Raji (cell line): Measurements from ENCODE around the gene HIBADH.

Experiments
- POLR2A ChIP-seq: IDR thresholded peaks from 2 replicates; pipeline ENCODE4 v1.6.1; 2011; ENCODE audit warnings: low read depth, low read length, control low read depth; ENCODE audit not compliant: insufficient read depth

The HIBADH gene

DNA sequence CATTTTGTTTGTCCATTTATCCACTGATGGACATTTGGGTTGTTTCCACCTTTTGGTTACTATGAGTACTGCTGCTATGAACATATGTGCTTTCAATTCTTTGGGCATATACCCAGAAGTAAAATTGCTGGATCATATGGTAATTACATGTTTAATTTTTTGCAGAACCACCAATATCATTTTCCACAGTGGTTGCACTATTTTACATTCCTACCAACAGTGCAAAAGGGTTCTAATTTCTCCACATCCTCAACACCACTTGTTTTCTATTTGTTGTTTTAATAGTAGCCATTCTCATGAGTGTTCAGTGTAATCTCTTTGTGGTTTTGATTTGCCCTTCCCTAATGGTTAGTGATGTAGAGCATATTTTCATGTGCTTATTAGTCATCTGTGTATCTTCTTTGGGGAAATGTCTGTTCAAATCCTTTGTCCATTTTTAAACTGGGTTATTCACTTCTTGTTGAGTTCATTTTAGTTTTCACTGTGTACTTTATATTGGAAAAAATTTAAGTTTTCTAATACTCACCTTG lies 101.9 kb downstream of the HIBADH start:
- TF ChIP-seq POLR2A = no peak

DNA sequence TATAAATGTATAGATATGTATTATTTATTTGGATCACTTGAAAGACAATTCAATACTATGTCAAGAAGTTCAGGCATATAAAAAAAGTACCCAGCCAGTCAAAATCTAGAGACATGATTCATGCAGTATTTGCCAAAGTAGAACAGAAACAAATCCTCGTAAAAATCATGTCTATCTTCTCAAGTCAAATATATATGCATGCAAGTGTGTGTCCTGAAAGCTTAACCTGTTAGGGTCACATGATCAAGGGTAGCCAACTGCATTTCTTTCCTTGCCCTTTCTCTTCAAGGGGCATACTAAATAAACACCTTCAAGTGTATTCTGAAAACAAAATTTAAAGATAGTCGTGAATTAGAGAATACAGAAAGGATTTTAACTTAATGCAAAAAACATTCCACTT lies 107.0 kb downstream of the HIBADH start:
- no peak for TF ChIP-seq POLR2A

DNA sequence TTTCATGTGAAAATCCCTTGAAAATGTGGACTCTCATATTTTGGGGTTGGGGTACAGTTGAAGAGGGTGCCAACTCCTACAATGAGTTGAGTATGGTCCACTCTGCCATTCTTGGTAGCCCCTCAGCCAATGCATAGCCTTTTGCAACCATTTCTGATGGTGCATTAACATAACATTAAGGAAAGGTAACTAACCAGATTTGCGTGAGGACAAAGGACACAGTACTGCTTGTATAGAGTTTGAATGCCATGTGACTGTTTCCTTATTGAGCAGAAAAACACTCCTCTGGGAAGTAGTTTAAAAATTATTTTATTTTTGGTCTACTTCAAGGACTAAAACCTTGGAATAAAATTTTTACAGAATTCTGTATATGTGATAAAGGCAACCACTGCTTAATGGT lies 107.9 kb downstream of the HIBADH start:
- TF ChIP-seq POLR2A = no peak

DNA sequence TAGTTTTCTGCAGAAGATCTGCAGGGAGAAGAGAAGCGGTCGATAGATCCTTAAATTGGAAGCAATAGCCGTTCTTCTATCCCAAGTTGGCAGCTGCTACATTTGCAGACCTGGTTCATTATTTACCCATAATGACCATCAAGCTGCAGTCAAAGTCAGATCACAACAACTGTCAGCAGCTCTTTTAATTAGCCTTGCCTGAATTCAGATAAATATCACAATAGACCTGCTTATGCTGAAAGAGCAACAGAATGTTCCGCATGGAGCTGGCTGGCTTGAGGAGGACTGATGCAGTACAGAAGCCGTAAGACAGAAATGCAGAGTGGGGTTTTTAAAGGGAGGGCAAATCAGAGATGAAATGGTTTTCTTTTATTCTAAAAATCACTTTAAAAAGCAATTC lies 109.4 kb downstream of the HIBADH start:
- no peak for TF ChIP-seq POLR2A

DNA sequence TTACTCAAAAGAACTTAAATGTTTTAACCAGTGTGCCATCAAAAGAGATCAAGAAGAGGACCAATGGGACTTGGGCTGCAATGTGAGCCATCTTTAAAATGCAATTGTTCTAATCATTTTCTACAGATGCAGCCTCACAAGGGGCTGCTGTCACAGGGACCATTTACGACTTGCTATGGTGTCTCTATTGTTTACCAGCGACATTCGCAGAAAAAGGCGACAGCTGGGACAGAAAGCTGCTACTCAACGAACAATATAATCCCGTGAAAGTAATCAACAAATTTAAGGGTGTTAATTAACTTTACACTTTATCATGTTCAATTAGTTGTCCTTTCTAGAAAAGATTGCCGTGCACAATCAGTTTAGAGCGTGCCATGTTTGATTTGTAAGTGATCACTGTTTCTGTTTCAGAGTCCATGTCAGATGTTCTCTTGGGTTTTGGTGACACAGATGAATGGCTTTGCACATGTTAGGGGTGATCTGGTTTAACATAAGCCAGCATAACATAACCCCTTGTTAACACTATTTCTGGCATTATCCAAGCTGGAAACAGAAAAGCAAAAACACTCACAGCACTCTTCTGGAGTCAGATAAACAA lies 110.8 kb downstream of the HIBADH start:
- TF ChIP-seq POLR2A = no peak

DNA sequence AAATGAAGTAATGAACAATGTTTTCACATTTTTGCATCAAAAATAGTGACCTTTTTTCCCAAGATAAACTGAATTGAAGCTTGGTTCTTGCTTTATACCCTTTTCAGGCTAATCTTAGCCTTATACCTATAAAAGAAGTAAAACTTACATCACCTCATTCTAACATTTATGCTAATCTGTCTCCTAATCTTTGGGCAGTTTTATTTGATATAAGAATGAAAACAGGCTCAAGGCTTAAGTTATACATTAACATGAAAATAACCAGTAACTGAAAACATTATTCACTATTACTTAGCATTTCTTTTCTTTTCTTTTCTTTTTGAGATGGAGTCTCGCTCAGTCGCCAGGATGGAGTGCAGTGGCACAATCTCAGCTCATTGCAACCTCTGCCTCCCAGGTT lies 113.1 kb downstream of the HIBADH start:
- TF ChIP-seq POLR2A = no peak

DNA sequence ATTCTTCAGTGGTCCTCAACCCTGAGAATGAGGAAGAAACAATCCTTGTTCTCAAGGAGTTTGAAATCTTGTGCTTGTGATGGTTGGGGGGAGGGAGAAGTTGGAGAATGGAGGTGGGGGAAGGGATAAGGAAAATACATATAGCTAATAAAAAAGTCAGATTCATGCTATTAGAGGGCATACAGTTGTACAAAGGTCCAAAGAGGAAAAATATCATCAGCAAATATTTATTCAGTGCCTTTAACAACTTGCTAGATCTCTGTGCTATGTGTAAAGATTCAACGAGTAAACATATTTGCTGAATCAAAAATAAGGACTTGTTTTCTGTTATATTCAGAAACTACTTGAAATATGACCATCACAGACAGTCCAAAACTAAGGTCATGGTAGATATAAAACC lies 114.4 kb downstream of the HIBADH start:
- TF ChIP-seq POLR2A = no peak

DNA sequence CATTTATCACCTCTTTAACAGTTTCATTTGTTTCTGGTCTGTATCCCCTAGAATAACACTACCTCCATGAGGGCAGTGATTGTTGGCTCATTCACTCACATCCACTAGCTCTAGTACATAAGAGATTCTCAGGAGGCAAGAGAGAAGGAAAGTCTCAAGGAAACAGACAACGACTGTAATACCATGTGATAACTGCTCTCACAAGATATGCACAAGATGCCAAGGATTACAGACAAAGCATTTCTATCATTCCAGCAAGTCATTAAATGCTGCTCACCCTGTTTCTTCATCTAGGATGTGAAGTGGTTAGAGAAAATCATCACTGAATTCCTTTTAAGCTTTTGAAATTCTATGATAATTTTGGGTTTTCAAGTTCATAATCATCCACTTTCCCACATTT lies 115.3 kb downstream of the HIBADH start:
- TF ChIP-seq POLR2A = no peak

DNA sequence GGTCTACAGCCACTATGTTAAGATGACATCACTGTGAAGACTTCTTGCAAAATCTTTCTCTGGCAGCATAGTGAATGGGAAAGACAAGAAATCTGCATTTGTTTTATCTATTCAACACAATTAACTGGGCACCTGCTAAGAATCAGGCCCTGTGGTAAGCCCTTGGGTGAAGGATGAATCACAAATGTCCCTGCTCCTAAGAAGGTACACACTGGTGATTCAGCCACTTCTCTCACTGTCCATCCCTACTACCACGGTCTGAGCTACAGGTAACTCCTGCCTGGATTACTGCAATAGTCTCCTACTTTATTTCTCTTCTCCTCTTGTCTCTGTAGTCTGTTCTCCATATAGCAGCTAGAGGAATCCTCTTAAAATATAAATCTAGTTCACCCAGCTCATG lies 116.1 kb downstream of the HIBADH start:
- TF ChIP-seq POLR2A = no peak

DNA sequence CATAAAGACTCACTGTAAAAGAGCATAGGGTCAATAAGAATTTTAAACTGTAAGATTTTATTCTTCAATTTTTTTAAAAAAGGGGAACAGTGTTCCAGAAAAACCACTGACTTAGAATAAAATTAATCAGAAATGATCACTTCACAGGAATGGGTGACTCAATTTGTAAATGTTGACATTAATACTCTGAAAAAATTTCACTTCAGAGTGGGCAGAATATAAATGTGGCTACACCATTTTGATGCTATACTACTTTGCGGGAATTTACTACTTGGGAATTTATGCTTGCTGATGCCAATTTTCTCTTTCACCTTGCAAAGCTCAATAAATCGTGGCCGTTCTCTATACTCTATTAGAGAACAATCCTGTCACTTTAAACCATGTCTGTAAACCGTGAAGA lies 126.9 kb downstream of the HIBADH start:
- TF ChIP-seq POLR2A = no peak

DNA sequence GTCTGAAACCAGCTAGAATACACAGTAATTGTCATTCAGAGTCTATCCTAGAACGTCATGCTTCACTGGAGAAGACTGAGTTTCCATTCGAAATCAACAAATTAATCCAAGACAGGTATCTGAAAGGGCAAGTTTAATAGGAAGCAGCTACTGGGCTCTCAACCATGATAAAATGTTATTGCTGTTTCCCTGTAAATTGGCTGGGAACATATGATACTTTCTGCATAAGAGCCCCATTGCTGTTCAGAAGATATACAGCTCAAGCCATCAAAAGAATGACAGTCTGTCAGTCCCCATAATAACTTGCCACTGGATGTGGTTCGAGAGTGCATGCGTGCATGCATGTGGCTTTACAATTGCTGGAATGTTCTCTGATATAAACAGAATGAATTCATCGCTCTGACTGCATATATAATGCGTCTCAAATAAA lies 129.0 kb downstream of the HIBADH start:
- TF ChIP-seq POLR2A = no peak

DNA sequence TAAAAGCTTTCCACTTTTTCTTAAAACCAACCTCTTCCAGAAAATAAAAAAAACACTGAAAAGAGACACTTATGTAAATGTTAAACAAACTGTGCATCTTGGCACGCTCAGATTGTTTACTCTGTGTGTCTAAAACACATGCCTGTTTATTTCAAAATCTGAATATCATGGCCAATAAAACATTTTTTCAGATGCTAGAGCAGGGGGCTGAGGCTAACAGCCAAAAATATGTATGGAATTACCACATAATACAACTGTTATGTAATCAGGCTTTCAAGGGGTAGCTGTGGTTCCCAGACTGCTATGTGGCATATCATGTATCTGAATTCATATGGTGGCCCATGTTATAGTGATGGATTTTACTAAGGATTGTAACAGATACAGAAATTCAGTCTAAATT lies 130.4 kb downstream of the HIBADH start:
- no peak for TF ChIP-seq POLR2A

DNA sequence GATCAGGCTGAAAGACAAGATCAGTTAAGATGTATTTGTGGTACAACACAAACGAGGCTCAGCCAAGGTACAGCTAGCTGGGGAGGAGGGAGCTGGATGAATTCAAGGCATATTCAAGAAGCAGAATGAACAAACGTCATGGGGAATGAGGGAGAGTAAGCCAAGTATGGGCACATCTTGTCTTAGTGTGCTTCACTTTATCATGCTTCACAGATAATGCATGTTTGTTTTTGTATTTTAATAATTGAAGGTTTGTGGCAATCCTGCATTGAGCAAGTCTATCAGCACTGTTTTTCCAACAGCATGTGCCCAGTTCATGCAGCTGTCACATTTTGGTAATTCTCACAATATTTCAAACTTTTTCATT lies 135.4 kb downstream of the HIBADH start:
- no peak for TF ChIP-seq POLR2A

DNA sequence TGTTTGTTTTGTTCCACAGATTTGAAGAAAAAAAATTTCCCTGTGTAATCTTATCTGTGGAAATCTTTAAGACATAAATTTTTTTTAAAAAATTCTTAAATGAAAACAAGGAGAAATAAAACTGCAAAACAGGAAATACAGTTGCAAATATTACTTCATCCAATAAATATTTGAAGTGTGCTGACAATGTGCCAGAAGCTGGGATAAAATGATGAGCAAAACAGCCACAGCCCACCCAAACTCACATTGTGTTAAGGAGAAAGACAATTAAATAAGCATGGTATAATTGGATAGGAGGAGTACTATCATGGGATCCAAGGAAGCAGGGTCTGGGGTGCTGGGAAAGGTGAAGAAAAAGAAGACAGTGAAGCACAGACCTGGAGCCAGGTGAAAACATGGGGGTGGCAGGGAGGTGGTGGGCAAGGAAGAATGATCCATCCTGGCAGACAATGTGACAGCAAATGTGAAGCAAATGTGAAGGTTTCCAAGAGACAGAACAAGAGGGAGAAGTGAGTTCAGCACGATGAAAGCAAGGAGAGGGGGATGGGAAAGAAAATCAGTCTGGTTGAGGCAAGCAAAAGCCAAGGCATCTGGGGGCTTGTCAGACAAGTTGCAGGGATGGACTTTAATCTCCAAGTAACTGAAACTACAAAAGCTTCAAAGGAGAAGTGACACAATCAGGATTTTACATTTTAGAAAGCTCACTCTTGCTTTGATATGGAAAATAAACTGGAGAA lies 135.9 kb downstream of the HIBADH start:
- TF ChIP-seq POLR2A = no peak

DNA sequence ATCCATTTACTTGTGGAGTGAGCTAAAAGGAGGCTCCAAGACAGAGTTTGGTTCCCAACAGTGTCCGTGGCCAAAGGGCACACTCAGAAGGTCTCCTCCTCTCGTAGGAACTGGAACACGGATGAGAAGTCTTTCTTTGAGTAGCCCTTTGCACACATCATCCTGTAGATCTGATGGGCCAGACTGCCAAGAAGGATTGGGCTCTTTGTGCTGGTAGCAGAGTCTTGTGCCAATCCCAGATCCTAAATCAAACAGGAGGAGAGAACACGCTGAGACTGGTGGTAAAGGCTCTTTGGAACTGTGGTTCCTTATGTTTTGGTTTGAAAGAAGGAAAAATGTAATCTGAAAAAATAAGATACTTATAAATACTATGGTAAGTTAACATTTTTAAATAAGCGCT lies 136.6 kb downstream of the HIBADH start:
- no peak for TF ChIP-seq POLR2A

DNA sequence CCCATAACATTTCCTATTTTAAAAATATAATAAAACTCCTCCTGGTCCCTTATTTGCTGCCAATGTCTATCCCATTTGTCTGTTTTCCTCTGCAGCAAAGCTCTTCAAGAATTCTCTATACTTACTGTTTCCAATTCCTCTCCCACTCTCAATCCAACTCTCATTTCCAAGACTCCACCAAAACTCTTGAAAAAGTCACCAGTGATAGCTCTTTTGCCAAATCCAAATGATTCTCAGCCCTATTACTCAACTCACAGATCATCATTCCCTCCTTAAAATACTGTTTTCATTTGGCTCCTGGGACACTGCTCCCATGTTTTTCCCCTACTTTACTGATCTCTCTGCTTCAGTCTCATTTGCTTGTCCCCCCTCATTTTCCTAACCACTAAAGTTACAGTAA lies 139.4 kb downstream of the HIBADH start:
- no peak for TF ChIP-seq POLR2A

DNA sequence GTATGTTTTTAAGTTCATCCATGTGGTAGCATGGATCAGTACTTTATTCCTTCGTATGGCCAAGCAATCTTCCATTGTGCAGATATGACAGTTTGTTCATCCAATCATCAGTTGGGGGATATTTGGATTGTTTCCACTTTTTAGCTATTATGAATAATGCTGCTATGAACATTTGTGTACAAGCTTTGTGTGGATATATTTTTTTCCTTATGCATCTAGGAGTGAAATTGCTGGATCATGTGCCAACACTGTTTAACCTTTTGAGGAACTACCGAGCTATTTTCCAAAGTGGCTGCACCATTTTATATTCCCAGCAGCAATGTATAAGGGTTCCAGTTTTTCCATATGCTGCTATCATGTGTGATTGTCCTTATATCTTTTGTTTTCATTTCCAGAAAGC lies 140.1 kb downstream of the HIBADH start:
- TF ChIP-seq POLR2A = no peak
